ENCODE results near the gene CANX.

The CANX gene

DNA sequence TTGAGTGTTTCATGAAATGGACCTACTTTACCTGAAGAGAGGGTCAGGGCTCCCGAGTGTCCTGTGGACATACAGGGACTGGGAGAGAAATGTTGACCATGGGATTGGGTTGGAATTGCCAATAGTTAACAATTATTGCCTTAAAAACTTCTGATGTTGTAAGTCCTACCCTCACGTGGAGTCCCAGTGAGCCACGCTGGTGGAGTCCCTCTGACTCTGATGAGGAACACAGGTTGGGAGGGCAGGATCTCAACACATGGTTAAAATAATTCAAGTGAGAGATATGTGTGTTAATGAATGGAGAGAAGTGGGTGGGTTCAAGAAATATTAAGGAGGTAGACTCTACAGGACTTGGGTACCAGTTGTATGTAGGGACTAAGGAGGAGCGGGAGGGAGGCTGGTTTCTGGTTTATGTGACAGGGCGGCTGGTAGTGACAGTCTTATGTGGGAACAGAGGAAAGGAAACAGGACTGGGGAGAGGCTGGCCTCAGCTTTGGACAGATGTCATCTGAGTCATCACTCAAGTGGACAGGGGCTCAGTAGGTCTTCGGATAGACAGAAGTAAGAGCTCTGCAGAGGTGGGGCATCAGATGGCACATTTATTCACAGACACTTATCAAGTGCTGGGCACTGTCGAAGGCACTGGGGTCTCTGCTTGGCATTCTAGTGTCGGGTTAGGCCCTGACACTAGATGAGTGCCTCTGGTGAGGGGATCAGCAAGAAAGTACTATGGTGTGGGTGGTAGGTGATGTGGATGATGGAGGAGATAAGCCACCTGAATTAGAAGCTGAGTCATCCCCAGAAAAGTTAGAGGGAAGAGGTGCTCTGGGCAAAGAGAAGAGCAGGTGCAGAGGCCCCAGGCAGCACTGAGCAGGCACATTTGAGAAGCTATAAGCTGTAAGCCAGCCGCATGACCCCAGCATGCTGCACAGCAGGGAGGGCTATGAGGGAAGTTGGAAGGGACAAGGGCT is 61.1 kb downstream of the CANX start:
- no peak for DNase-seq

- no peak for DNase-seq
Observed at GRCh38 chr5:179762079-179762780, 63.5 kb downstream of the CANX start.

DNA sequence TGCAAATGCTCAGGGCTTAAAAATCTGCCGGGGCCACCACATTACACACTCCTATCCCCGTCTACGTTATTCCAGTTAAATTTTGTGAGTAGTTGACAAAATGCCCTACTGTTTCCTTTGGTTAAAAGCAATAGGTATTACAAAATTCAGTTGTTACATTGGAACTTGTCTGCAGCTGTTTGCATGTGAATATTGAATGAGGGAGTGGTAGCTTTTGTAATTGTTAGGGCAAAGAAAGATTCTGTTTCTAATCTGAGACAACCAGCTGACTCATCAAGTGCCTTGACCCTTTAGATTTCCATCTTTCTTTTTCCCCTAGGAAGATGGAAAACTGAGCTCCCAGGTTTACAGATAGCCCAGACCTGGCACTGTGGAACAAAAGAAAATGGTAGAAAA is 64.0 kb downstream of the CANX start:
- DNase-seq = no peak

- DNase-seq = peak; percentile 23
Observed at GRCh38 chr5:179763215-179763945, 64.6 kb downstream of the CANX start.

DNA sequence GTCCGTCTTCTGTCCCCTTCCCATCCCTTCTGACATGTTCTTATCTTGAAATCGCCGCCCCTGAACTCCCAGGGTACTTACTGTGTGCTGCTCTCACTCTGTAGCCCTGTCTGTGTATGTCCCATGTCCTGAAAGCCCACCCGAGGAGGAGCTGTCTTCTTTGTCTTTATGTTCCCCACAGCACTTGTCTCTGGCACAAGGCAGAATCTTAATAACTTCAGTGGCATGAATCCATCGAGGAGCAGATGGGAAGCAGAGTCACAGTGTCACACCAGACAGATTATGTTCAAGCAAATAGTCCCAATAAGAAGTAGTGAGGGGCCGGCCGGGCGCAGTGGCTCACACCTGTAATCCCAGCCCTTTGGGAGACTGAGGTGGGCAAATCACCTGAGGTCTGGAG is 65.3 kb downstream of the CANX start:
- DNase-seq = no peak

DNA sequence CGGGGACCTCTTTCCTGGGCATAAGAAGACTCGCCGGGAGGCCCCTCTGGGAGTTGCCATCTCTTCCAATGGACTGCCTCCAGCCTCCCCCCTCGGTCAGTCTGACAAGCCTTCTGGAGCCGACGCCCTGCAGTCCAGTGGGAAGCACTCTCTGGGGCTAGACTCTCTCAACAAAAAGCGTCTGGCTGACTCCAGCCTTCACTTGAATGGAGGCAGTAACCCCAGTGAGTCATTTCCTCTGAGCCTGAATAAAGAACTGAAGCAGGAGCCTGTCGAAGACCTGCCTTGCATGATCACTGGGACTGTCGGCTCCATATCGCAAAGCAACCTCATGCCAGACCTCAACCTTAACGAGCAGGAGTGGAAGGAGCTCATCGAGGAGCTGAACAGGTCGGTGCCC is 66.6 kb downstream of the CANX start:
- no peak for DNase-seq

DNA sequence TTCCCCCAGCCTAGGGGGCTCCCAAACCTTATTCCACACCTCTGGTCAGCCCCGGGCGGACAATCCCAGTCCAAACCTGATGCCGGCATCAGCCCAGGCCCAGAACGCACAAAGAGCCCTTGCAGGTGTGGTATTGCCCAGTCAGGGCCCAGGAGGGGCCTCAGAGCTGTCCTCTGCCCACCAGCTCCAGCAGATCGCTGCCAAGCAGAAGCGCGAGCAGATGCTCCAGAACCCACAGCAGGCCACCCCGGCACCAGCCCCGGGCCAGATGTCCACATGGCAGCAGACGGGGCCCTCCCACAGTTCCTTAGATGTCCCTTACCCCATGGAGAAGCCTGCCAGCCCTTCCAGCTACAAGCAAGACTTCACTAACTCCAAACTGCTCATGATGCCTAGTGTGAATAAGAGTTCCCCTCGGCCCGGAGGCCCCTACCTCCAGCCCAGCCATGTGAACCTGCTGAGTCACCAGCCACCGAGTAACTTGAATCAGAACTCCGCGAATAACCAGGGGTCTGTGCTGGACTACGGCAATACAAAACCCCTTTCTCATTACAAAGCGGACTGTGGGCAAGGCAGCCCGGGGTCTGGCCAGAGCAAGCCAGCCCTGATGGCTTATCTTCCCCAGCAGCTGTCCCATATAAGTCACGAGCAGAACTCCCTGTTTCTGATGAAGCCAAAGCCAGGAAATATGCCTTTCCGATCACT is 67.4 kb downstream of the CANX start:
- no peak for DNase-seq

DNA sequence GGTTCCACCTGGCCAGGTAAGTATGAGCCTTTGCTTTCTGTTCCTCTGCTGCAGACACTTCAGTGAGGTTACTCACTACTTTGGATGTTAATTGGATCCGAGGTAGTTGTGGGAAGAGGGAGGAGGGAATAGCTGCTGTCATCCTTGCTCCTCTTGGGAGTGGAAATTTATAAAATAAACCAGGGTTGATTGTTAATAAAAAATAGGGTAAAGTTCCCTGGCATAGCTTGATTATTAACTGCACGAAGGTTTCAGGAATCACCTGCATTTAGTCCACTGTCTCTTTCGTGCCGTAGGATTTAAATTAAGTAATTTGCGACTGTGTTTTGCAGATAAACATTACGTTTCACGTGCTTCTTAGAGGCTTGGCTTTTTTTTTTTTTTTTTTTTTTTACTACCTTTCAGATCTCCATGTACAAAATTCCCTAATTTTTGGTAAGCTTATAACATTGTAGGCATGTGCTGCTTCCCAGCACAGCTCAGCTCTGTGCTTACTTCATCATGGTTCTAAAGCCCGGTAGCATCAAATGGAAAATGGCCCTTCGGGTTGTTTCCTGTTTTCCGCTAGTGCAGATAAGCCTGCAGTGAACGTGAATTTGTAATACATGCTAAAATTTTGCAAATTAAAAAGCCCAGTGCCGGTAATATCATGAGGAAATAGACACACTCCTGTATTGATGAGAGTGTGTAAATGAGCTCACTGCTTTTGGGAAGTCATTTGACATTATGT is 68.1 kb downstream of the CANX start:
- no peak for DNase-seq

DNA sequence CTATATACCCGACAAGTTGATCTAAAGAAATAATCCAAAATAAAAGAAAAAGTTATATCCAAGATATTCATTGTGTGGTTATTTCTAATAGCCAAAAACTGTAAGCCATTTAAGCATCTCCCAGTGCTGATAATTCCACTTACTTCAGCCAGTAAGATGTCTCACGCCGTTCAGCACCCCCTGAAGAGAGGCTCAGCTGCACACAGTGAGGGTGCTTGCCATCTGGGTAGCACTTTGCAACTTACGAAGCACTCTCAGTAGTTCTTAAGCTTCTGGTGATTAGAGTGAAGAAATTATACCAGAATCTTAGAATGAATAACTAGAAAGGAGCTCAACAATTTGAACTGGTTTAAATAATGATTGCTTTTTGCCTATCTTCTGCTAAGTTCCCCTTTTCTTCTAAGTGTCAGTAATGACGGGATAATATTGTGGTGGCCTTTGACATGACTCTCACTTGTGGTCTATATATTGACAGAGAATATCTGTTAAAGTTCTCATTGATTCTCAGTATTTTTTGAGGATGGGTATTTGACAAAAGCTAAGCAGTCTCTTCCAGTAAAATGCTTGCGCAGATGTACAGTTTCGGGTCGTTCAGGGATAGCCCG is 68.8 kb downstream of the CANX start:
- no peak for DNase-seq

DNA sequence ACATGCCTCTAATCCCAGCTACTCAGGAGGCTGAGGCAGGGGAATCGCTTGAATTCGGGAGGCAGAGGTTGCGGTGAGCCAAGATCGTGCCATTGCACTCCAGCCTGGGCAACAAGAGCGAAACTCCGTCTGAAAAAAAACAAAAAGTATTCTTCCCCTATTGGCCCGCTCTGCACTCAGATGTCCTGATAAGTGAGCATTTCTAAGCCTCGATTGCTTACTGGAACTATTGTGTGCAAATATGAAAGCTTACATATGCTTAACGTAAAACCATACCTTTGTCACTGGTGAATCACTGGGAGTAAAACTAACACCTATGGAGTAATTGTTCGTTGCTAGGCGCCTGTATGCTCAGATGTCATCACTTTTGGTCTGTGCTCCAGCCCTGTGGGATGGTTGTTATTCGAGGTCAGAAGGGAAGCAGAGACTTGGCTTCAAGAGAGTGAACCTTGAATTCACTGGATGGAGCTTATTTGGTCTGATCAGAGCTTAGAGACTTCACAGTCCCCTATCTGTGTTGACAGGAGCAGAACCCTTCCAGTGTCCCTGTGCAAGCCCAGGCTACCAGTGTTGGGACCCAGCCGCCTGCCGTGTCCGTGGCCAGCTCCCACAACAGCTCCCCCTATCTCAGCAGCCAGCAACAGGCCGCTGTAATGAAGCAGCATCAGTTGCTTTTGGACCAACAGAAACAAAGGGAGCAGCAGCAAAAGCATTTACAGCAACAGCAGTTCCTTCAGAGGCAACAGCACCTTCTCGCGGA is 69.7 kb downstream of the CANX start:
- no peak for DNase-seq

GRCh38 chr5:179769271-179769670 is 70.5 kb downstream of the CANX start:
- DNase-seq = no peak

DNA sequence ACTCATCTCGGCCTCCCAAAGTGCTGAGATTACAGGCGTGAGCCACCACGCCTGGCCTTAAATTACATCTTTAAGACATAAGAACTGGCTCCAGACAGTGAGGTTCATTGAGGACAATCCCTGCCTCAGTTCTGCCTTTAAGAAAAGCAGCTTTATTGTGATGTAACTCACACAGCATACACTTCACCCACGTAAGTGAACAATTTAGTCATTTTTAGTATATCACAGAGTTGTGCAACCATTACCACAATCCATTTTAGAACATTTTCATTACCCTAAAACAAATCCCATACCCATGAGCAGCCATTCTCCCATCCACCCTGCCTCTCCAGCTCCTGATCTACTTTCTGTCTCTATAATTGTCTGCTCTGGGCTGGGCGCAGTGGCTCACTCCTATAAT is 71.0 kb downstream of the CANX start:
- no peak for DNase-seq

DNA sequence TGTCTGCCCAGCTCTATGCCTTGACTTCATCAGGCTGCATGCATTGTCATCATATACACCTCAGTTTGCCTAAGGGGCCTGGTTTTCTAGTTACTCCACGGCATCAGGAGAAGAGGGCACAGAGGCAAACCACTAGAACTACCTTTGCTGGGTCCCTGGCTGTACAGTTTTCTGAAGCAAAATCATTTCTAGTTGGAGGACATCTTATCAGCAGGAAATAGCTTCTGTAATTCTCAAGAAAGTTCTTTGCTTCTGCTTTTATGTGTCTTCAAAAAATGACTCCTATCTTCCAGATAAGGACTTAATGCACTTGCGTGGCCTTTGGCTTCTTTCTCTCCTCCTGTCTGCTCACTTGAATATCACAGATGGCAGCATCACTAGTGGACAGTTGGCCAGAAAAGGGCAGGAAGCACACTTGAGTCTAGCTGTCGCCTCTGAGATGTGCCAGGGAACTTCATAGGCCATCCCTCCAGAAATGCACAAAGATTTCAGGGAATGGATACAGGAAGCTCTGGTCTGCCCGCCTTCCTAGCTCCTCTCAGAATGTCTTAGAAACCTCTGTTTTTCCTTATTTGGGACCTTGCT is 72.6 kb downstream of the CANX start:
- no peak for DNase-seq

GRCh38 chr5:179772351-179772750 is 73.6 kb downstream of the CANX start:
- DNase-seq = no peak

DNA sequence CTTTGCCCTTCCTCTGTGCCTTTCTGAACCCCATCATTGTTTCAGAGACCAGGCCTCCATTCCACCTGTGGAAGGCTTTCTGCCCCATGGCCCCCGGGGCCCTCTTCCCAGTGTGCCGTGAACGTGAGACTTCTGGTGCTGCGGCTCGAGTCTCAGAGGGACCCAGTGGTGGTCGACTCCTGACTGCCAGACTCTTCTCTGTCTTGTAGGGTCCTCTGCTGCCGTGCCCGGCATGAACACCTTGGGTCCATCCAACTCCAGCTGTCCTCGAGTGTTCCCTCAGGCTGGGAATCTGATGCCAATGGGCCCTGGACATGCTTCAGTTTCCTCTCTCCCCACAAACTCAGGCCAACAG is 74.9 kb downstream of the CANX start:
- DNase-seq = no peak

DNA sequence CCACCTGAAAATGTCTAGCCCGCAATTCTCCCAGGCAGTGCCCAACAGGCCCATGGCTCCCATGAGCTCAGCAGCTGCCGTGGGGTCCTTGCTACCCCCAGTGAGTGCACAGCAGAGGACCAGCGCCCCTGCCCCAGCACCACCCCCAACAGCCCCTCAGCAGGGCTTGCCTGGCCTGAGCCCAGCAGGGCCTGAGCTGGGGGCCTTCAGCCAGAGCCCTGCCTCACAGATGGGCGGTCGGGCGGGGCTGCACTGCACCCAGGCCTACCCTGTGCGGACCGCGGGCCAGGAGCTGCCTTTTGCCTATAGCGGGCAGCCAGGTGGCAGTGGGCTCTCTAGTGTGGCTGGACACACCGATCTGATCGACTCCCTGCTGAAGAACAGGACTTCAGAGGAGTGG is 75.7 kb downstream of the CANX start:
- no peak for DNase-seq

GRCh38 chr5:179776411-179776938 is 77.7 kb downstream of the CANX start:
- no peak for DNase-seq

DNA sequence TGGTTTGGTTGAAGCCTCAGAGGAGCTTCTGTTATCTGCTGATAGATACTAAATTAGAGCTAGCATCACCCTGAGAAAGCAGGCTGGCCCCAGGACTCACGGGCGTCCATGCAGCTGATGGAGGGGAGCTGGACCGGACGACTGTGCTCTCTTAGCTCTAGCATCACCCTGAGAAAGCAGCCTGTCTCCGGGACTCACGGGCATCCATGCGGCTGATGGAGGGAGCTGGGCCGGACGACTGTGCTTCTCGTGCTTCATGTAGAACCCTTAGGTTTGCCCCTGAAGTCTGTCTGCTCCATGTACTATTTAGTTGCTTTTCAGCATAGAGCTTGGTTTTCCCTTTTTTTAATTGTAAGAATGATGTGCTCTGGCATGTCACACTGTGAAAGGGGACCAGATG is 78.7 kb downstream of the CANX start:
- DNase-seq = no peak

DNA sequence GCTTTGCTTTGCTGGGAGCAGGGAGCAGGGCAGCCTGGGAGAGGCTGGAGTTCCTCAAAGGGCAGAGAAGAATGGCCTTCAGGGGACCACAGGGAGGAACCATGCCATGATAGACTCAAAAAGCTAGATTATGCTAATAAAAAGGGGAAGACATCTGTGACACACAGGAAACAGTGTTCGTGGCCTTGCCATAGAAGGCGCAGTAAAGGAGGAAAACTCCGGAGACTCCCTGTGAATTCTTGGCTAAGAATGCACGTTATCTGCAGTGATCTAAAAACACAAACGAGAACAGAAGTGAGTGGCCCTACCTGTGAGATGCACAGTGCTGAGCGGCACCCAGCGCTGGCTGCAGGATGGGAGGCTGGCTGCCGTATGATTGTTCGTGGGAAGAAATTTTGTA is 79.1 kb downstream of the CANX start:
- no peak for DNase-seq

DNA sequence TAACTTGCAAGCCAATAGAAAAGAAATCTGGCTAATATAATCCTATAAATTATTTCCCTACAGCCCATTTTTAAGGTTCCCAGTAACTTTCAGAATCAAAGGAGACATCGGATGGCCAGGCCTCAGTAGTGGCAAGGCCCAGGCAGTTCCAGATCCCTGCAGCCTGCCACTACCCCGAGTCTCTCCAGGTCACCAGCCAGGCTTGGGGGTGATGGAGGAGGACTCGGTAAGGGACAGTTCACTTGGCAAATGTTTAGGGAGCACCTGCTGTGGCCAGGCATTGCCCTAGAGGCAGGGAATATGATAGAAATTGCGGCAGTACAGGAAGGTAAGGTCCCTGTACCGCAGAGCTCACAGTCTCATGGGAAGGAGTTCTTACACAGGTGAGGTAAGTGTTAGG is 79.8 kb downstream of the CANX start:
- no peak for DNase-seq
